ENCODE results near the gene LTBP3.
A peak's percentile ranks its signal among the peaks of the same experiment; 100 is the strongest.

The LTBP3 gene

DNA sequence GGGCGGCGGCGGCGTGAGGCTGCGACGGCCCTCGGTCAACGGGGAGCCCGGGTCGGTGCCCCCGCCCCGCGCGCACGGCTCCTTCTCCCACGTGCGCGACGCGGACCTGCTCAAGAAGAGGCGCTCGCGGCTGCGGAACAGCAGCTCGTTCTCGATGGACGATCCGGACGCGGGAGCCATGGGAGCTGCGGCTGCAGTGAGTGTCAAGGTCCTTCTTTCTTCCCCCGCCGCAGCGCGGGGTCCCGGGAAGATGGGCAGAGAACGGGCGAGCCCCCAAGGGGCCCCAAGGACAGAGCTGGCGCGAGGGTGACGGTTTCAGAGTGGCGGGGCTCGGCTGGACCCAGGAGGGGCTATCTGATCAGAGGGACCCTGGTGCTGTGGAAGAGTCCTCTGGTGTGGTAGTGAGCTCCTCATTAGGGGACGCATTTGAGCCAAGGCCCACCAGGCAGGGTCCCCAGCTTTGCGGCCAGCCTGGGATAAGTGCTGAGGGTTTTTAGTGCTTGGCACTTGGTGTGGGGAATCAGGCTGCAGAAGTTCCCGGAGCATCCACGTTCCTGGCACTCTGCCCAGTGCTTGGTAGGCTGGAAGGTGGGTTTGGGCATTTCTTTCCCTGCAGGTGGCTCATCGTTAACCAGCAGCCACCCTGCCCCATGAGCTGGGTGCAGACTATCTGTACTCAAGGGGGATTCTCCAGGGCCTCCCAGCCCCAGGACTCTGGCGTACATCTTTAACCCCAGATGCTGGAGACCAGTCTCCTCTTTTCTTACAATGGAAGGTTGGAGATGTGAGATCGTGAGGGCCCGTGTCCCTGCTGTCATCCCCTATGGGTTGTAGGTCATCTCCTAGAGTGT lies 27.5 kb upstream of the LTBP3 start:
- no peak for DNase-seq

- DNase-seq: no peak
These were observed 26.6 kb upstream of the LTBP3 start for GRCh38 chr11:65584723-65585171.

DNA sequence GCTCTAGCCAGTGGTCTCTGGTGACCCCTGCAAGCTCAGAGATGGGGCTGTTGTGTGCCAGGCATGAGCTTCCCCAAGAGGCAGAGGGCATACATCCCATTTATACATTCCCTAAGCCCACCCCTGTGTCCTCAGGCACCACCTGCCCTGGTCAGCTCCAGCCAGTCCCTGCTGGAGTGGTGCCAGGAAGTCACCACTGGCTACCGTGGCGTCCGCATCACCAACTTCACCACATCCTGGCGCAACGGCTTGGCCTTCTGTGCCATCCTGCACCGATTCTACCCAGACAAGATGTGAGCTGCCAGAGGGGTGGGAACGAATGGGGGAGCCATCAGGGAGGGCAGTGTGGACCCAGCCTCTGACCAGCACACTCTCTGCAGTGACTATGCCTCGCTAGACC lies 25.9 kb upstream of the LTBP3 start:
- DNase-seq: no peak

DNA sequence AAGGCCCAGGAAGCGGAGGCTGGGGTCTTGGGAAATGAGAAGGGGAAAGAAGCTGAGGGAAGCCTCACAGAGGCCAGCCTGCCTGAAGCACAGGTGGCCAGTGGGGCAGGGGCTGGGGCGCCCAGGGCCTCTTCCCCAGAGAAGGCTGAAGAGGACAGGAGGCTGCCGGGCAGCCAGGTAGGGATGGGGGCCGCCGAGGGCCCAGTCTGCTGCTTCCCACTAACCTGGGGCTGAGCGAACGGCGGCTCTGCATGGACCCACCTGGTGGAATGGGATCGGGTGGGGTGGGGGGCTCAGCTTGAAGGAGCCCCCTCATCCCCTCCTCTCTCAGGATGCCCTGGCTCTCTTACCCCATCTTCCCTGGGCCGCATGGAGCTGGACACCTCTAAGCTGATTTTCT lies 25.4 kb upstream of the LTBP3 start:
- no peak for DNase-seq

- DNase-seq: no peak
These were observed 23.8 kb upstream of the LTBP3 start for GRCh38 chr11:65581928-65582327.

- DNase-seq: no peak
These were observed 22.6 kb upstream of the LTBP3 start for GRCh38 chr11:65580756-65581155.

- no peak for DNase-seq
These were observed 22.0 kb upstream of the LTBP3 start for GRCh38 chr11:65580031-65580692.

DNA sequence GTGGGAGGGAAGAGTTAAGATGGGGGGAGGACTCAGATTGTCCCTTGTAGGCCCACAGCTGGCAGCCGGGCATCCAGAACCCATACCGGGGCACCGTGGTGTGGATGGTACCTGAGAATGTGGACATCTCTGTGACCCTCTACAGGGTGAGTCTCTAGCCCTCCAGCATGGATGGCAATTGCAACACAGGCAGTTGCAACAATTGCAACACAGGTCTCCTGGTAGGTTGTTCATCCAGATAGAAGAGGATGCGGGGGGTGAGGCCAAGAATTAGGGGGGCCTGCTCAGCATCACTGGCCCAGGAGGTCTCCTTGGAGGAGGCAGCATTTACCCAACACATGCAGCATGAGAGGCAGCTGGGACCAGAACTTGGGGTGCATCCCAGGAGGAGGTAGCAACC lies 21.1 kb upstream of the LTBP3 start:
- DNase-seq: peak in 1 of 2 experiments; percentile 14

GRCh38 chr11:65578667-65579066 lies 20.5 kb upstream of the LTBP3 start:
- DNase-seq: no peak

DNA sequence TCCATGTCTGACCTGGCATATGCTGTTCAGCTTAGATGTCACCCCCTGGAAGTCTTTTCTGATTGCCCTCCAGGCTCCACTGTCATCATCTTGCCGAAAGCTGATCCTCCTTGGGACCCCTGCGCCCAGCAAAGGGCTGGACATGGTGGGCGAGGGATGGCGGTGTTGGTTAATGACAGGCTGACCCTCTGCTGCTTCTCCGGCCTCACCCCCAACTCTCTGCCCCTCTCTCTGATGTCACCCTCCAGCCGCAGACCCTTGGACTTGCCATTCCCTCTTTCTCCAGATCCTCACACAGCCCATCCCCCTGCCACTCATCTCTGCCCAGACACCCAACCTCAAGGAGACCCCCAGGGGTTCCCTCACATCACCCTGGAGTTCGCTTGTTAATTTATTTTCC lies 20.0 kb upstream of the LTBP3 start:
- DNase-seq: no peak

GRCh38 chr11:65577756-65578109 lies 19.6 kb upstream of the LTBP3 start:
- DNase-seq: no peak

- DNase-seq: peak; percentile 62 to 64
These were observed 19.0 kb upstream of the LTBP3 start for GRCh38 chr11:65576867-65577755.

DNA sequence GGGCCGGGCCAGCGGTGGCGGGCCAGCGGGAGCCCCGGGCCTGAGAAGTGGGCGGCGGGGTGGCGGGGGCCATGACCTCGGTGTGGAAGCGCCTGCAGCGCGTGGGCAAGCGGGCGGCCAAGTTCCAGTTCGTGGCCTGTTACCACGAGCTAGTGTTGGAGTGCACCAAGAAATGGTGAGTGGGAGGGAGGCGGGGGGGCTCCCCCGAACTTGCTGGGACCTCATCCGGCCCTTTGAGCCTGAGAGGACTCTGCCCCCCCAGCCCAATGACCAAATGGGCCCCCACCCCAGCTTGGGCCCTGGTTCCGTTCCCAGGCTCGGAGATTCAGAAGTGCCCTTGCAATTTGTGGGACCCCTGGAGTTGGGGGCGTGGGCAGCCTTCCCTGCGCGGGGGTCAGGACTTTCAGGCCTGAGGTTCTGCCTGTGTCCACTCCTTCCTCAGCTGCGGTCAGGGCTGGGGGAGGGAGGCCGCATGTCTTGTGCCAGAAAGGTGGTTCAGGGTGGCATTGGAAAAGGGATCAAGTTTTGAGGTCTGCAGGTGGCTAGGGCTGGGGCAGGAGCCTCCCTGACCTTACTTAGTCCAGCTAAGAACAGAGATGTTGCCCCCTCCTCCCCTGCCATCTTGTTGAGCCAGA lies 18.2 kb upstream of the LTBP3 start:
- DNase-seq: no peak

DNA sequence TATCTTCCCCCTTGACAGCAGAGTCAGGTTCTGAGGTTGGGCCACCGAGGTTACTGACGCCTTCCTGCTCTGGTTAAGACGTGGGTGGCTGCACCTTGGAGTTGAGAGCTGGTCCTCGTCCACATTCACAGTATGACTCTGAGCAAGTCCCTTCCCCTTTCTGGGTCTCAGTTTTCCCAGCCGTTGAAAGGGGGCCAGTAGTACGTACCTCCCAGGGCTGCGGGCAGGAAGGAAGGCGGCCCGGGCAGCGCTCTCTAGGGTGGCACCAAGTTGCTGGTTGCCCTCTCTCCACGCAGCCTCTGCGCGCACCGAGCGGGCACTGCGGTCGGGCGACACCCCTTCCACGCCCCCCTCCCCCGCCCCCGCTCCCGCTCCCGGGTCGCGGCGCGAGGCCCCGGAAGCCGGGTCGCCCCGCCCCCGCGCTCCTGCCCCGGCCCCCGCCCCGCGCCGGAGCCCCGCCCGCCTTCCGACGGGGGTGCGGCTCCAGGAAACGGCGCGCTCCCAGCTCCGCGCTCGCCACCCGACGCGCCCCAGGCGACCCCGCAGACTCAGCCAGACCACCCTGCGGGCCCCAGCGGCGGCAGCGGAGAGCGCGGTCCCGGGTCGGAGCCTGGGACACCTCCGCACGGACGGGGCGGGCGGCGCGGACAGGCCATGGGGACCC lies 17.5 kb upstream of the LTBP3 start, which contains the start of gene EHBP1L1:
TSS of gene EHBP1L1 (plus strand) at position 486 of the 664 bp plus-strand sequence. CDS start 250 bp downstream, outside the sequence.
- peak; percentile 46 to 63 for DNase-seq

DNA sequence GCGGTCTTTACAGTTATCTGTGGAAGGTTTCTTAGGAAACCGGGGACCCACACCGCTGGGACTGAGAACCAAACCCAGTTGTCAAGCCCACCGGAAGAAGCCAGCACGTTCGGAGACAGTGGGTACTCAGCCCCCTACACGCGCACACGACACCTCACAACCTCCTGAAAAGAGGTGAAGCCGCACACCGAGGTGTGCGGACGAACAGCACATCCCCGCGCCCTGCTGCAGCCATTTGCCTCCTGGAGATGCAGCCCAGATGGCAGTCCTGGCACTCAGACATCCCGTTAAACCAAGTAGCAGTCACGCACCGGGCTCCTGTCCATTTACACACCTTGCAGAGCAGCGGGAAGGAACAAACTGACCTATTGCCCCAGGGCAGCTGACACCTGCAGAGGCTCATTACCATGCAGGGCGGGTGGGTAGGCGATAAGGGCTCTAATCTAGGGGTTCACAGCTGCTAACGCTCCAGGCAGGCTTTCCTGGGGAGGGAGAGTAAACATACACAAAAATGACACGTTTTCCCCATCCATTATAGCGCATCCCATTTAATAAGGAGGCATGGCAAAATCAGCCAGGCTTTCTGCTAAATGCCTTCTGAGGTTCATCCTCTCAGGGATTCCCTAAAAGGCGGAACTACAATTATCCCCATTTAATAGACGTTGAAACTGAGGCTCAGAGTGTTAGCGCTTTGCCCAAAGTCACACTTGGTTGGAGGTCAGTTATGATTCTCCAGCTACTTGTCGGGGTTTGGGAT lies 16.8 kb upstream of the LTBP3 start:
- no peak for DNase-seq

- DNase-seq: peak; percentile 92 to 94
These were observed 16.1 kb upstream of the LTBP3 start for GRCh38 chr11:65574109-65574810.

DNA sequence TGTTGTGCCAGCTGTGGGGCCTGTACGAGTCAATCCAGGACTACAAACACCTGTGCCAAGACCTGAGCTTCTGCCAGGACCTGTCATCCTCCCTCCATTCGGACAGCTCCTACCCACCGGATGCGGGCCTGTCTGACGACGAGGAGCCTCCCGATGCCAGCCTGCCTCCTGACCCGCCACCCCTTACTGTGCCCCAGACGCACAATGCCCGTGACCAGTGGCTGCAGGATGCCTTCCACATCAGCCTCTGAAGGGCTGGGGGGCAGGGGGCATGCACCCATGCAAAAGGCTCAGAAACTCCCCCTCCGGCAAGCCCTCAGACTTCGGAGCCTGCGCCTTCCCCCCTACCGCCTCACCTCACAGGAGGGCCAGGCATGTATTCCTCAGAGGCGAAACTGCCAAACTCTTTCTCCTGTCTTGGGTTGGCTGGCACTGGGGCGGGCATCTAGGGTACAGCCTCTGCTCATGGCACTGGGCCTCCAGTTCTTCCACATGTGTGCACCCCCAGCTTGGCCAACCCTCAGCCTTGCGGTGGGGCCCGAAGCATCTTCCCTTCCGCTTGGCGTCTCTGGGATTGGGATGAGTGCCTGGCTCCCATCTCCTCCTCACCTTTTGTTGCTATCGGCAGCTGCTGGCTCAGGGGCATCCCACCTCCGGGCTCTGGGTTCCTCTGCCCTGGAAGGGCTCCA lies 15.4 kb upstream of the LTBP3 start:
- DNase-seq: no peak

DNA sequence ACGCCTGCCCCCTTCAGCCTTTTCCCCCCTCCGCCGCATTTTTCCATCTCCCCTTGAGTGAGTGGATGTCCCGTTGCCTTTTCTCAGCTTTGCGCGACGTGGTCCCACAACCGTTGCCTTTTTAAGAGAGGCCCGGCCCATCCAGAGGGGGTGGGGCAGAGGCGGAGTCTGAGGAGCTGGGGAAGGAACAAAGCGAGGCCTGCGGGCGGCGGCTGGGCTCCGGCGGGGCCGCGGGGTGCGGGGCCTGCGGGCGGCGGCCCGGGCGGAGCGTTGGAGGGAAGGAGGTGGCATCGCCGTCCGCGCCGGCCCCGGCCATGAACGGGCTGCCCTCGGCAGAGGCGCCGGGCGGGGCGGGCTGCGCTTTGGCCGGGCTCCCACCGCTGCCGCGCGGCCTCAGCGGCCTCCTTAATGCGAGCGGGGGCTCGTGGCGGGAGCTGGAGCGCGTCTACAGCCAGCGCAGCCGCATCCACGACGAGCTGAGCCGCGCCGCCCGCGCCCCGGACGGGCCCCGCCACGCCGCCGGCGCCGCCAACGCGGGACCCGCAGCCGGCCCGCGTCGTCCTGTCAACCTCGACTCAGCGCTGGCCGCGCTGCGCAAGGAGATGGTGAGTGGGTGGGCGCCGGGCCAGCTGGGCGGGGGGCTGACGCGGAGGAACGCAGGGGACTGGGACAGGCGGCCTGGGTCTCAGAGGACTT lies 14.3 kb upstream of the LTBP3 start, which contains the start of gene FAM89B:
TSS of gene FAM89B (plus strand) at position 183 of the 696 bp plus-strand sequence. CDS start at position 315, 132 bp downstream.
- DNase-seq: peak; percentile 70 to 76

- DNase-seq: peak; percentile 26 to 31
These were observed 13.8 kb upstream of the LTBP3 start for GRCh38 chr11:65571940-65572339.

Data from AML-193 (cell line).